OCI-LY3 (cell line): Measurements from ENCODE around the gene APOBEC3C.
"Not testable (repeated sequence)": the region's sequence is repeated elsewhere in the genome, so short reads cannot be mapped to it uniquely, and the experiment has no call there.

Source experiments
- EZH2phosphoT487 ChIP-seq: fragments of 200-600 bp; shearing (Covaris generic); IDR thresholded peaks from 2 replicates; pipeline ENCODE4 v1.6.1; 2018; ENCODE audit warnings: antibody characterized with exemption, mixed run types, low read depth
- TF ChIP-seq, protein P1 (sequence below): fragments of 200-600, 300-600 bp; sonication (generic); IDR thresholded peaks from 2 replicates; pipeline ENCODE4 v1.5.1; 2014; ENCODE audit warnings: antibody characterized with exemption, low read length, low read depth

- TF ChIP-seq, protein P1, sequence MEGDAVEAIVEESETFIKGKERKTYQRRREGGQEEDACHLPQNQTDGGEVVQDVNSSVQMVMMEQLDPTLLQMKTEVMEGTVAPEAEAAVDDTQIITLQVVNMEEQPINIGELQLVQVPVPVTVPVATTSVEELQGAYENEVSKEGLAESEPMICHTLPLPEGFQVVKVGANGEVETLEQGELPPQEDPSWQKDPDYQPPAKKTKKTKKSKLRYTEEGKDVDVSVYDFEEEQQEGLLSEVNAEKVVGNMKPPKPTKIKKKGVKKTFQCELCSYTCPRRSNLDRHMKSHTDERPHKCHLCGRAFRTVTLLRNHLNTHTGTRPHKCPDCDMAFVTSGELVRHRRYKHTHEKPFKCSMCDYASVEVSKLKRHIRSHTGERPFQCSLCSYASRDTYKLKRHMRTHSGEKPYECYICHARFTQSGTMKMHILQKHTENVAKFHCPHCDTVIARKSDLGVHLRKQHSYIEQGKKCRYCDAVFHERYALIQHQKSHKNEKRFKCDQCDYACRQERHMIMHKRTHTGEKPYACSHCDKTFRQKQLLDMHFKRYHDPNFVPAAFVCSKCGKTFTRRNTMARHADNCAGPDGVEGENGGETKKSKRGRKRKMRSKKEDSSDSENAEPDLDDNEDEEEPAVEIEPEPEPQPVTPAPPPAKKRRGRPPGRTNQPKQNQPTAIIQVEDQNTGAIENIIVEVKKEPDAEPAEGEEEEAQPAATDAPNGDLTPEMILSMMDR, result not testable (repeated sequence)
- not testable (repeated sequence) for TF ChIP-seq EZH2phosphoT487
These were observed 26.7 kb downstream of the APOBEC3C start, which contains the start of gene APOBEC3F for GRCh38 chr22:39040538-39041296.
